ENCODE measurements around the gene GPR161.

DNA sequence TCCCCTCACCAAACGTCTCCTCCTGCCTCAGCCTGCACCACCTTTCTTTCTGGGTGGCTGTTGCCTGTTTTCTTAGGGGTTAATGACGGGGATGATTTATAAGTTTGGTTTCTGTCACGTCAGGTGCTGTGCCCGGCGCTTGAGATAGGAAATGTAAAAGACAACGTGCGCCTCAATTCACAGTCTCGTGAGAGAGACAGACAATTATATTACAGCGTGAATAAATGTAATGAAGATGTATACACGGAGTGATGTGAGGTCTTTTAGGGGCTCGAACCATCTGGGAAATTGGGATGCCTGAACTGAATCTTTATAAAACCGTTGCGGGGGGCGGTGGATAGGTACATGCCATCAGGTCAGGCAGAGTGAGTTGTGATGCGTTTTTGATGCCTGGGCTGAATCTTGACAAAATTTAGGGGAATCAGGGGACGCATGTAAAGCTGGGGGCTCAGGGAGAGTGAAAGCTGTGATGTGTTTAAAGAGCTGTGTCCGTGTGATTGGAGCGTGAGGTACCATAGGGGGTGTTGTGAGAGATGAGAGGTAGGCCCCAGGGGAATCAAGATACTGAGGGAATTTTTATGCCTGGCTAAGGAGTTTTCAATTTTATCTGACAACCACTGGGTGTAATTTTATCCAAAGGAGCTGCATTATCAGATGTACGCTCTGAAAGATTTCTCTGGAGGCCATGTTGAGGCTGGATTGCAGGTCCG lies 42.9 kb upstream of the GPR161 start:
- no peak for TF ChIP-seq POLR2AphosphoS5 (IDR thresholded peaks at IDR 0.05; ENCODE audit: borderline replicate concordance, low read depth, low read length)
- no peak for TF ChIP-seq EZH2 (IDR thresholded peaks at IDR 0.05)

Measured in SK-N-MC (cell line).